IMR-90 (cell line): Measurements from ENCODE around the gene SLC44A5. TPM values are rescaled to one million over a fixed set of nuclear protein-coding genes. Genes with fewer than 3 reads are reported as not detected.

Experiments used
- ATAC-seq: fragments of 200-7000 bp; cut with Tn5 transposase; 2 replicates; pipeline ENCODE4 v1.9.1; 2020; ENCODE audit warnings: low read depth, mild to moderate bottlenecking, moderate library complexity
- BruUV-seq: library from RNA; stranded (reverse); fragments of 400-500 nt; replicated peaks from 2 replicates; lab custom pipeline; 2021; lab: Mats Ljungman, UMichigan
- CTCF ChIA-PET: fragments of 300-600 bp; formaldehyde crosslinking; extraction: SDS; loops from one replicate; lab custom pipeline; 2021; ENCODE audit warnings: antibody characterized with exemption; lab: Yijun Ruan, JAX
- POLR2A ChIA-PET: fragments of 300-600 bp; sonication (Branson Sonifier 250); formaldehyde crosslinking; loops from one replicate; lab custom pipeline; 2022; ENCODE audit warnings: antibody characterized with exemption; ENCODE audit not compliant: unreplicated experiment; lab: Charles Lee
- DNase-seq: peaks from one replicate; pipeline ENCODE4 v3.0.0; 2013
- H2AFZ ChIP-seq: replicated peaks from 2 replicates; pipeline ENCODE3; 2013; ENCODE audit warnings: low read length, mild to moderate bottlenecking; ENCODE audit not compliant: poor library complexity
- H2AK5ac ChIP-seq: 2 replicates; pipeline ENCODE4 v1.6.1; 2013; ENCODE audit warnings: low read depth, low read length, inconsistent platforms
- H2AK9ac ChIP-seq: replicated peaks from 2 replicates; pipeline ENCODE3; 2013; ENCODE audit warnings: mild to moderate bottlenecking, low read depth, low read length, moderate library complexity; ENCODE audit not compliant: poor library complexity
- H2BK120ac ChIP-seq: 2 replicates; pipeline ENCODE4 v1.6.1; 2013; ENCODE audit warnings: low read depth, low read length, inconsistent platforms
- H2BK15ac ChIP-seq: 3 replicates; pipeline ENCODE4 v1.6.1; 2013; ENCODE audit warnings: low read depth, low read length, inconsistent platforms
- H2BK20ac ChIP-seq: 2 replicates; pipeline ENCODE4 v1.6.1; 2013; ENCODE audit warnings: low read depth, mild to moderate bottlenecking, inconsistent platforms, low read length, moderate library complexity
- H2BK5ac ChIP-seq: 2 replicates; pipeline ENCODE4 v1.6.1; 2013; ENCODE audit warnings: mild to moderate bottlenecking, low read depth, low read length, inconsistent platforms; ENCODE audit not compliant: poor library complexity, severe bottlenecking
- H3K14ac ChIP-seq: replicated peaks from 2 replicates; pipeline ENCODE4 v1.6.1; 2013; ENCODE audit warnings: low read depth, low read length, inconsistent platforms
- H3K18ac ChIP-seq: 2 replicates; pipeline ENCODE4 v1.6.1; 2013; ENCODE audit warnings: low read depth, low read length, control low read depth
- H3K23ac ChIP-seq: 2 replicates; pipeline ENCODE4 v1.6.1; 2013; ENCODE audit warnings: low read depth, low read length, inconsistent platforms
- H3K27ac ChIP-seq: 2 replicates; pipeline ENCODE4 v1.5.1; 2013; ENCODE audit warnings: mild to moderate bottlenecking, control low read depth, low read length; ENCODE audit not compliant: insufficient read depth
- H3K27me3 ChIP-seq: 2 replicates; pipeline ENCODE4 v1.6.1; 2013; ENCODE audit warnings: low read length; ENCODE audit not compliant: control insufficient read depth, insufficient read depth
- H3K36me3 ChIP-seq: 2 replicates; pipeline ENCODE4 v1.6.1; 2013; ENCODE audit warnings: low read length, mixed read lengths; ENCODE audit not compliant: control insufficient read depth, insufficient read depth
- H3K4ac ChIP-seq: 2 replicates; pipeline ENCODE4 v1.6.1; 2013; ENCODE audit warnings: low read depth, low read length, inconsistent platforms
- H3K4me1 ChIP-seq: 2 replicates; pipeline ENCODE4 v1.6.1; 2013; ENCODE audit warnings: low read length, mixed read lengths; ENCODE audit not compliant: control insufficient read depth, insufficient read depth
- H3K4me2 ChIP-seq: 2 replicates; pipeline ENCODE4 v1.6.1; 2013; ENCODE audit warnings: low read depth, mild to moderate bottlenecking, control low read depth, low read length, moderate library complexity
- H3K4me3 ChIP-seq: 2 replicates; pipeline ENCODE4 v1.5.1; 2013; ENCODE audit warnings: low read depth, mild to moderate bottlenecking, control low read depth, low read length, moderate library complexity; ENCODE audit not compliant: insufficient read depth
- H3K56ac ChIP-seq: 2 replicates; pipeline ENCODE4 v1.6.1; 2013; ENCODE audit warnings: low read length, inconsistent platforms; ENCODE audit not compliant: insufficient read depth; ENCODE audit errors: extremely low read depth
- H3K79me1 ChIP-seq, 2 experiments: 2 replicates each; pipeline ENCODE4 v1.6.1; 2013; ENCODE audit warnings: low read length in 2 of 2, inconsistent platforms in 1 of 2, low read depth in 1 of 2
- H3K9ac ChIP-seq: 2 replicates; pipeline ENCODE4 v1.6.1; 2013; ENCODE audit warnings: low read depth, low read length, control low read depth
- H3K9me1 ChIP-seq: 2 replicates; pipeline ENCODE4 v1.6.1; 2013; ENCODE audit warnings: low read length, inconsistent platforms; ENCODE audit not compliant: insufficient read depth
- H3K9me3 ChIP-seq: 2 replicates; pipeline ENCODE4 v1.6.1; 2013; ENCODE audit warnings: low read length; ENCODE audit not compliant: control insufficient read depth, insufficient read depth
- H4K20me1 ChIP-seq: 2 replicates; pipeline ENCODE4 v1.6.1; 2013; ENCODE audit warnings: low read length, inconsistent platforms; ENCODE audit not compliant: insufficient read depth
- H4K5ac ChIP-seq: 2 replicates; pipeline ENCODE4 v1.6.1; 2013; ENCODE audit warnings: mild to moderate bottlenecking, low read depth, low read length, control low read depth
- H4K8ac ChIP-seq, 2 experiments: 2 replicates each; pipeline ENCODE4 v1.6.1; 2013; ENCODE audit warnings: low read depth in 2 of 2, low read length in 2 of 2, control low read depth in 1 of 2, inconsistent platforms in 1 of 2
- H4K91ac ChIP-seq: 2 replicates; pipeline ENCODE4 v1.6.1; 2013; ENCODE audit warnings: low read depth, low read length, inconsistent platforms; ENCODE audit not compliant: insufficient read depth
- CHD1 ChIP-seq: IDR thresholded peaks from 2 replicates; pipeline ENCODE4 v1.6.1; 2012; ENCODE audit warnings: low read depth, low read length, improper control_type of control experiment
- FOS ChIP-seq: fragments of 150-350 bp; IDR thresholded peaks from 2 replicates; pipeline ENCODE4 v1.6.1; 2016; ENCODE audit warnings: low read depth, low read length
- MAFK ChIP-seq: IDR thresholded peaks from 2 replicates; pipeline ENCODE4 v1.6.1; 2012; ENCODE audit warnings: low read depth, low read length, improper control_type of control experiment
- NFE2L2 ChIP-seq: fragments of 150-350 bp; IDR thresholded peaks from 2 replicates; pipeline ENCODE4 v1.6.1; 2016; ENCODE audit warnings: low read depth, mild to moderate bottlenecking, low read length
- POLR2A ChIP-seq: IDR thresholded peaks from 2 replicates; pipeline ENCODE4 v1.6.1; 2012; ENCODE audit warnings: mild to moderate bottlenecking, low read depth, low read length
- RFX5 ChIP-seq: IDR thresholded peaks from 2 replicates; pipeline ENCODE4 v1.8.0; 2012; ENCODE audit warnings: low read depth, mild to moderate bottlenecking, low read length, moderate library complexity
- WGBS, 2 experiments: methylation state at CpG; one replicate each; pipeline versions ENCODE4 v1.1.5 to v1.1.7; 2013; ENCODE audit warnings: missing lambda C conversion rate in 2 of 2; ENCODE audit not compliant: insufficient read length in 1 of 2; ENCODE audit errors: extremely low coverage in 2 of 2; 5-methylcytosine and 5-hydroxymethylcytosine counted together
- dilution Hi-C: fragments of 300-500 bp; cut with HindIII; formaldehyde crosslinking; loops from one replicate; pipeline ENCODE4 v1.14.3; 2018; ENCODE audit warnings: low sequenced_read_pairs; ENCODE audit not compliant: unreplicated experiment
- in situ Hi-C: fragments of 300-500 bp; cut with MboI; formaldehyde crosslinking; loops from 3 replicates; pipeline ENCODE4 v1.14.3; 2019; ENCODE audit warnings: low sequenced_read_pairs, inconsistent platforms, mixed read lengths
- intact Hi-C: fragments of 100-400 bp; cut with micrococcal nuclease; formaldehyde crosslinking; loops from 2 replicates; pipeline ENCODE4 v1.10.0; 2022
- polyA plus RNA-seq, 3 experiments: library from polyadenylated mRNA; depleted of rRNA; stranded (reverse); fragments of >200 nt; gene quantifications; 2 replicates each; pipeline ENCODE4 v1.2.3, GENCODE V29; 2012; ENCODE audit warnings: low replicate concordance in 1 of 3
- total RNA-seq: library from RNA; depleted of rRNA; stranded (reverse); fragments of >200 nt; gene quantifications from 2 replicates; pipeline ENCODE4 v1.2.3, GENCODE V29; 2012
- TF ChIP-seq, protein P1 (sequence below): conservative IDR thresholded peaks from 2 replicates; pipeline ENCODE4 v1.5.1; 2012; ENCODE audit warnings: mild to moderate bottlenecking, low read depth, low read length, improper control_type of control experiment

SLC44A5 gene
- total and polyA plus RNA-seq, 2 of the 4 experiments (the other 2 are of a cell fraction), result under 0.01 TPM; not detected in 1

GRCh38 chr1:75533085-75533484, 77.8 kb downstream of the SLC44A5 start:
- Histone ChIP-seq H2BK15ac (no peak overlapping the region), H3K4me2 (no peak overlapping the region), H2BK20ac (no peak overlapping the region), H4K20me1 (no peaks in the 10 kb centered on the region), H3K56ac (no peak overlapping the region), H3K9me3 (peaks cover 5% of the 10 kb centered on the region), H4K8ac (no peak overlapping the region), H2BK5ac (no peak overlapping the region), H2AFZ (no peak overlapping the region), H2BK120ac (no peak overlapping the region), H3K27ac (no peak overlapping the region), H3K4me3 (no peak overlapping the region), H3K18ac (no peak overlapping the region), H3K14ac (no peak overlapping the region), H4K91ac (no peak overlapping the region), H2AK9ac (no peak overlapping the region), H3K9me1 (no peaks in the 10 kb centered on the region), H2AK5ac (no peak overlapping the region), H3K36me3 (no peaks in the 10 kb centered on the region), H4K5ac (no peak overlapping the region), H3K4me1 (no peaks in the 10 kb centered on the region), H3K4ac (no peak overlapping the region), H3K27me3 (no peaks in the 10 kb centered on the region), H3K23ac (no peak overlapping the region), H3K79me1 (no peaks in the 10 kb centered on the region), H3K9ac (no peak overlapping the region)
- ChIA-PET POLR2A (no interaction called here), CTCF (no interaction called here)
- dilution Hi-C loops, result no loop called here
- TF ChIP-seq CHD1 (no peak), MAFK (no peak), POLR2A (no peak), RFX5 (no peak), FOS (no peak), NFE2L2 (no peak)
- TF ChIP-seq, protein P1, sequence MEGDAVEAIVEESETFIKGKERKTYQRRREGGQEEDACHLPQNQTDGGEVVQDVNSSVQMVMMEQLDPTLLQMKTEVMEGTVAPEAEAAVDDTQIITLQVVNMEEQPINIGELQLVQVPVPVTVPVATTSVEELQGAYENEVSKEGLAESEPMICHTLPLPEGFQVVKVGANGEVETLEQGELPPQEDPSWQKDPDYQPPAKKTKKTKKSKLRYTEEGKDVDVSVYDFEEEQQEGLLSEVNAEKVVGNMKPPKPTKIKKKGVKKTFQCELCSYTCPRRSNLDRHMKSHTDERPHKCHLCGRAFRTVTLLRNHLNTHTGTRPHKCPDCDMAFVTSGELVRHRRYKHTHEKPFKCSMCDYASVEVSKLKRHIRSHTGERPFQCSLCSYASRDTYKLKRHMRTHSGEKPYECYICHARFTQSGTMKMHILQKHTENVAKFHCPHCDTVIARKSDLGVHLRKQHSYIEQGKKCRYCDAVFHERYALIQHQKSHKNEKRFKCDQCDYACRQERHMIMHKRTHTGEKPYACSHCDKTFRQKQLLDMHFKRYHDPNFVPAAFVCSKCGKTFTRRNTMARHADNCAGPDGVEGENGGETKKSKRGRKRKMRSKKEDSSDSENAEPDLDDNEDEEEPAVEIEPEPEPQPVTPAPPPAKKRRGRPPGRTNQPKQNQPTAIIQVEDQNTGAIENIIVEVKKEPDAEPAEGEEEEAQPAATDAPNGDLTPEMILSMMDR, result no peak
- BruUV-seq, result no TSS peak
- DNase-seq (no peak), ATAC-seq (no peak)
- no CpG with 5 or more reads among the region's 2 CpGs for WGBS, 2 experiments
- intact Hi-C loops, result no loop called here
- in situ Hi-C loops, result no loop called here
